H4 (cell line): ENCODE data around the gene SLC39A2. TPM values are rescaled to one million over a fixed set of nuclear protein-coding genes. Genes with fewer than 3 reads are reported as not detected.

ENCODE experiments used
- DNase-seq: peaks from one replicate; pipeline ENCODE4 v3.0.0-alpha.2; 2015; ENCODE audit warnings: low spot score
- total RNA-seq: library from RNA; depleted of rRNA; stranded (reverse); fragments of >200 nt; shearing (Covaris generic); gene quantifications from 2 replicates; pipeline ENCODE4 v1.2.3, GENCODE V29; 2014; rRNA removed

The SLC39A2 gene
- total RNA-seq, 1 experiment from 2014 or later = not detected

GRCh38 chr14:21047378-21047781 is 48.3 kb downstream of the SLC39A2 start:
- no peak for DNase-seq

GRCh38 chr14:21048638-21049037 is 49.5 kb downstream of the SLC39A2 start:
- DNase-seq = no peak

GRCh38 chr14:21049271-21049673 is 50.2 kb downstream of the SLC39A2 start:
- DNase-seq = no peak

GRCh38 chr14:21050597-21050996 is 51.5 kb downstream of the SLC39A2 start:
- DNase-seq = no peak

Other genes starting within 250 kb of the SLC39A2 start
- gene EDDM3B, start 230.9 kb upstream of the SLC39A2 start, total RNA-seq = not detected in 2 replicates
- not detected in 2 replicates for gene RNASE6, start 218.0 kb upstream of the SLC39A2 start, total RNA-seq
- gene RNASE1, start 196.4 kb upstream of the SLC39A2 start, total RNA-seq = 2.1 and 9.4 TPM in 2 replicates
- gene RNASE3, start 107.9 kb upstream of the SLC39A2 start, total RNA-seq = not detected in 2 replicates
- not detected in 2 replicates for gene RNASE2, start 43.8 kb upstream of the SLC39A2 start, total RNA-seq
- gene METTL17, start 9.3 kb upstream of the SLC39A2 start, total RNA-seq = 60.2 and 64.0 TPM in 2 replicates
- gene NDRG2, start 25.8 kb downstream of the SLC39A2 start, total RNA-seq = 1.3 and 8.5 TPM in 2 replicates
- not detected in 2 replicates for gene TPPP2, start 30.9 kb downstream of the SLC39A2 start, total RNA-seq
- not detected in 2 replicates for gene RNASE13, start 35.5 kb downstream of the SLC39A2 start, total RNA-seq
- not detected in 2 replicates for gene RNASE7, start 43.1 kb downstream of the SLC39A2 start, total RNA-seq
- gene RNASE8, start 58.5 kb downstream of the SLC39A2 start, total RNA-seq = not detected in 2 replicates
- 11.2 and 15.4 TPM in 2 replicates for gene ARHGEF40, start 71.0 kb downstream of the SLC39A2 start, total RNA-seq
- gene ZNF219, start 99.4 kb downstream of the SLC39A2 start, total RNA-seq = 7.3 and 11.3 TPM in 2 replicates
- gene TMEM253, start 101.8 kb downstream of the SLC39A2 start, total RNA-seq = 0.47 and 0.68 TPM in 2 replicates
- gene OR5AU1, start 156.8 kb downstream of the SLC39A2 start, total RNA-seq = not detected in 2 replicates